H1 (cell line): Measurements from ENCODE around the gene CELSR3. TPM values are rescaled to one million over a fixed set of nuclear protein-coding genes. Genes with fewer than 3 reads are reported as not detected.

Experiments
- CTCF ChIA-PET: fragments of 300-600 bp; sonication (Branson Sonifier 250); formaldehyde crosslinking; loops from one replicate; lab custom pipeline; 2021; ENCODE audit not compliant: partially characterized antibody; lab: Charles Lee
- POLR2A ChIA-PET: fragments of 300-600 bp; sonication (Branson Sonifier 250); formaldehyde crosslinking; loops from one replicate; lab custom pipeline; 2021; ENCODE audit warnings: inconsistent platforms; ENCODE audit not compliant: partially characterized antibody; lab: Charles Lee
- DNase-seq, 2 experiments: peaks; one replicate each; pipeline versions ENCODE4 v3.0.0 to v3.0.0-alpha.2; 2010 to 2022; ENCODE audit warnings: low spot score in 2 of 2, low read depth in 1 of 2, mixed read lengths in 1 of 2
- FAIRE-seq: peaks from 2 replicates; lab custom pipeline; 2011; peaks lifted over from hg19 to GRCh38; lab: Jason Lieb, UNC
- H2AFZ ChIP-seq: 2 replicates; pipeline ENCODE4 v1.8.1; 2012; ENCODE audit warnings: low read length, inconsistent platforms
- H2AK5ac ChIP-seq: 2 replicates; pipeline ENCODE4 v1.6.1; 2013; ENCODE audit warnings: low read depth, low read length
- H2BK120ac ChIP-seq: replicated peaks from 2 replicates; pipeline ENCODE3; 2013; ENCODE audit warnings: low read depth, low read length, inconsistent platforms
- H2BK12ac ChIP-seq: 2 replicates; pipeline ENCODE4 v1.6.1; 2013; ENCODE audit warnings: low read depth, low read length
- H2BK15ac ChIP-seq: 2 replicates; pipeline ENCODE4 v1.6.1; 2013; ENCODE audit warnings: low read length
- H2BK20ac ChIP-seq: 2 replicates; pipeline ENCODE4 v1.6.1; 2013; ENCODE audit warnings: low read length
- H2BK5ac ChIP-seq: 2 replicates; pipeline ENCODE4 v1.6.1; 2013; ENCODE audit warnings: low read depth, low read length
- H3K14ac ChIP-seq: 2 replicates; pipeline ENCODE4 v1.6.1; 2013; ENCODE audit warnings: inconsistent platforms; ENCODE audit not compliant: insufficient read length
- H3K18ac ChIP-seq: 2 replicates; pipeline ENCODE4 v1.6.1; 2013; ENCODE audit warnings: low read length; ENCODE audit errors: extremely low read depth
- H3K23ac ChIP-seq: 2 replicates; pipeline ENCODE4 v1.6.1; 2013; ENCODE audit warnings: inconsistent platforms; ENCODE audit not compliant: insufficient read length
- H3K23me2 ChIP-seq: 2 replicates; pipeline ENCODE4 v1.6.1; 2013; ENCODE audit warnings: low read depth, low read length
- H3K27ac ChIP-seq: 2 replicates; pipeline ENCODE4 v1.6.1; 2011; ENCODE audit warnings: low read depth, low read length, inconsistent platforms
- H3K27me3 ChIP-seq, 4 experiments: replicated peaks in 1 of 4; 1 replicate in 1 of 4; 2 replicates in 3 of 4; pipeline versions ENCODE4 v1.6.1 to v1.8.1; 2011 to 2013; ENCODE audit warnings: low read length in 3 of 4, mild to moderate bottlenecking in 3 of 4, inconsistent platforms in 2 of 4, mixed read lengths in 2 of 4, moderate library complexity in 1 of 4; ENCODE audit not compliant: control insufficient read depth in 3 of 4, insufficient read depth in 3 of 4; ENCODE audit errors: extremely low read depth in 1 of 4
- H3K36me3 ChIP-seq, 4 experiments: 2 replicates each; pipeline versions ENCODE4 v1.6.1 to v1.8.1; 2011 to 2013; ENCODE audit warnings: mild to moderate bottlenecking in 4 of 4, low read length in 3 of 4, moderate library complexity in 2 of 4, control low read depth in 1 of 4, inconsistent platforms in 1 of 4; ENCODE audit not compliant: insufficient read depth in 4 of 4, control insufficient read depth in 2 of 4
- H3K4ac ChIP-seq: replicated peaks from 2 replicates; pipeline ENCODE3; 2013; ENCODE audit warnings: low read length, low read depth, mixed read lengths, inconsistent platforms; ENCODE audit not compliant: insufficient read length
- H3K4me1 ChIP-seq, 4 experiments: replicated peaks in 1 of 4; 1 replicate in 1 of 4; 2 replicates in 3 of 4; pipeline versions ENCODE4 v1.6.1 to v1.8.1; 2011 to 2013; ENCODE audit warnings: low read length in 3 of 4, inconsistent platforms in 2 of 4, mixed read lengths in 1 of 4; ENCODE audit not compliant: insufficient read depth in 4 of 4, control insufficient read depth in 3 of 4
- H3K4me2 ChIP-seq, 2 experiments: 2 replicates each; pipeline versions ENCODE4 v1.6.1 to v1.8.1; 2011 to 2013; ENCODE audit warnings: low read depth in 2 of 2, low read length in 2 of 2, control low read depth in 1 of 2, inconsistent platforms in 1 of 2, mild to moderate bottlenecking in 1 of 2; ENCODE audit not compliant: insufficient read depth in 1 of 2
- H3K4me3 ChIP-seq, 4 experiments: fragments of 200-600, 300-600 bp in 1 of 4; sonication (generic), shearing (Covaris generic), sonication (Bioruptor Twin) in 1 of 4; 2 replicates each; pipeline versions ENCODE4 v1.5.1 to v1.8.1; 2011 to 2016; ENCODE audit warnings: low read length in 4 of 4, low read depth in 3 of 4, control low read depth in 2 of 4, inconsistent platforms in 2 of 4, mild to moderate bottlenecking in 2 of 4, mixed read lengths in 1 of 4, moderate library complexity in 1 of 4; ENCODE audit not compliant: insufficient read depth in 2 of 4; ENCODE audit errors: extremely low read depth in 1 of 4
- H3K56ac ChIP-seq: replicated peaks from 2 replicates; pipeline ENCODE3; 2013; ENCODE audit warnings: low read depth, mild to moderate bottlenecking, mixed read lengths, low read length, inconsistent platforms; ENCODE audit not compliant: insufficient read length
- H3K79me1 ChIP-seq: 2 replicates; pipeline ENCODE4 v1.6.1; 2013; ENCODE audit warnings: low read depth, low read length, control low read depth
- H3K79me2 ChIP-seq, 2 experiments: 2 replicates each; pipeline versions ENCODE4 v1.6.1 to v1.8.1; 2012 to 2013; ENCODE audit warnings: low read length in 2 of 2, mild to moderate bottlenecking in 2 of 2, inconsistent platforms in 1 of 2; ENCODE audit not compliant: insufficient read depth in 2 of 2, control insufficient read depth in 1 of 2
- H3K9ac ChIP-seq, 4 experiments: replicated peaks in 1 of 4; 1 replicate in 1 of 4; 2 replicates in 3 of 4; pipeline versions ENCODE4 v1.6.1 to v1.8.1; 2011 to 2013; ENCODE audit warnings: low read depth in 3 of 4, low read length in 3 of 4, control low read depth in 2 of 4, mild to moderate bottlenecking in 2 of 4, moderate library complexity in 2 of 4, inconsistent platforms in 1 of 4; ENCODE audit errors: extremely low read depth in 1 of 4
- H3K9me3 ChIP-seq, 2 experiments: 2 replicates each; pipeline versions ENCODE4 v1.6.1 to v1.8.1; 2012 to 2013; ENCODE audit warnings: mild to moderate bottlenecking in 2 of 2, moderate library complexity in 2 of 2, control low read depth in 1 of 2, inconsistent platforms in 1 of 2, low read depth in 1 of 2, low read length in 1 of 2, mixed read lengths in 1 of 2; ENCODE audit not compliant: insufficient read depth in 2 of 2
- H4K20me1 ChIP-seq, 2 experiments: replicated peaks in 1 of 2; 2 replicates each; pipeline versions ENCODE3 to v1.8.1; 2011 to 2013; ENCODE audit warnings: inconsistent platforms in 2 of 2, low read length in 2 of 2, mild to moderate bottlenecking in 1 of 2; ENCODE audit not compliant: insufficient read depth in 2 of 2, control insufficient read depth in 1 of 2
- H4K5ac ChIP-seq: 2 replicates; pipeline ENCODE4 v1.6.1; 2013; ENCODE audit warnings: low read length, low read depth, mixed read lengths, inconsistent platforms; ENCODE audit not compliant: insufficient read length
- H4K8ac ChIP-seq: 2 replicates; pipeline ENCODE4 v1.8.0; 2013; ENCODE audit warnings: mild to moderate bottlenecking, moderate library complexity, low read length, inconsistent platforms; ENCODE audit not compliant: insufficient read depth; ENCODE audit errors: extremely low read depth
- H4K91ac ChIP-seq: replicated peaks from 2 replicates; pipeline ENCODE3; 2013; ENCODE audit warnings: low read length, mixed read lengths, inconsistent platforms; ENCODE audit not compliant: insufficient read length
- CBX8 ChIP-seq: fragments of 300-800, 300-1000 bp; sonication (generic); IDR thresholded peaks from 2 replicates; pipeline ENCODE4 v1.7.1; 2016; ENCODE audit warnings: low read depth, low read length, borderline replicate concordance
- EP300 ChIP-seq, 2 experiments: IDR thresholded peaks; 1 replicate in 1 of 2; 2 replicates in 1 of 2; pipeline ENCODE4 v1.6.1; 2011 to 2012; ENCODE audit warnings: low read depth in 2 of 2, low read length in 2 of 2, mild to moderate bottlenecking in 2 of 2, borderline replicate concordance in 1 of 2, inconsistent platforms in 1 of 2, moderate library complexity in 1 of 2
- EZH2 ChIP-seq: fragments of 200-600 bp; sonication (generic); IDR thresholded peaks from 2 replicates; pipeline ENCODE4 v1.7.1; 2012; ENCODE audit warnings: low read depth, mild to moderate bottlenecking, moderate library complexity, low read length, inconsistent platforms; ENCODE audit not compliant: severe bottlenecking
- POLR2A ChIP-seq, 2 experiments: IDR thresholded peaks; 1 replicate in 1 of 2; 2 replicates in 1 of 2; pipeline ENCODE4 v1.6.1; 2011; ENCODE audit warnings: low read depth in 2 of 2, low read length in 2 of 2, mild to moderate bottlenecking in 2 of 2; ENCODE audit errors: control extremely low read depth in 1 of 2
- POLR2AphosphoS5 ChIP-seq: IDR thresholded peaks from 2 replicates; pipeline ENCODE4 v1.6.1; 2011; ENCODE audit warnings: low read depth, low read length
- SIN3A ChIP-seq, 2 experiments: IDR thresholded peaks in 1 of 2; conservative IDR thresholded peaks in 1 of 2; 2 replicates each; pipeline ENCODE4 v1.6.1; 2011 to 2012; ENCODE audit warnings: low read length in 2 of 2, improper control_type of control experiment in 1 of 2, low read depth in 1 of 2, mild to moderate bottlenecking in 1 of 2
- SIRT6 ChIP-seq: IDR thresholded peaks from one replicate; pipeline ENCODE4 v1.7.1; 2012; ENCODE audit warnings: low read length, inconsistent platforms
- WGBS, 2 experiments: shearing (Covaris generic) in 1 of 2; methylation state at CpG; one replicate each; pipeline versions ENCODE4 v1.1.6 to v1.1.7; 2013 to 2015; ENCODE audit warnings: low lambda C conversion rate in 2 of 2, mixed read lengths in 2 of 2, inconsistent platforms in 1 of 2, low coverage in 1 of 2, missing lambda C conversion rate in 1 of 2; ENCODE audit not compliant: insufficient replicate concordance in 2 of 2, insufficient coverage in 1 of 2, insufficient read length in 1 of 2; ENCODE audit errors: extremely low coverage in 1 of 2, missing lambda C conversion rate in 1 of 2; 5-methylcytosine and 5-hydroxymethylcytosine counted together
- polyA plus RNA-seq, 7 experiments: library from polyadenylated mRNA; depleted of rRNA in 3 of 7; stranded (reverse) in 5 of 7; unstranded in 2 of 7; fragments of >200 nt in 5 of 7; fragments of 200-250 nt in 2 of 7; gene quantifications; 1 replicate in 5 of 7; 2 replicates in 1 of 7; 4 replicates in 1 of 7; pipeline versions ENCODE4 v1.2.1 to v1.2.3, GENCODE V29; 2011 to 2013; ENCODE audit warnings: missing spikeins in 2 of 7, mixed read lengths in 2 of 7
- total RNA-seq: library from RNA; stranded (reverse); fragmentation: NEBNext Ultra II Directional; extraction: Animal tissue kit (Norgen Biotek cat#: 25700); gene quantifications from 2 replicates; pipeline ENCODE4 v1.2.1, GENCODE V29; 2021
- TF ChIP-seq, protein P1 (sequence below): IDR thresholded peaks from 2 replicates; pipeline ENCODE4 v1.6.1; 2011; ENCODE audit warnings: low read length, improper control_type of control experiment

The CELSR3 gene
- total and polyA plus RNA-seq, 2 of the 8 experiments (the other 6 are each of a cell fraction or from before 2014, with no cell fraction given), result 11.6 to 29.5 TPM

GRCh38 chr3:48652923-48653715 lies 9.6 kb downstream of the CELSR3 start:
- POLR2A ChIA-PET, result interaction anchor here (0.9 to 10.5 kb wide), 9 partner anchors 8 to 71 kb away, joined by 3 to 111 read pairs (median 5); partner anchors contain the start of genes CELSR3, IP6K2, SLC26A6 and UQCRC1
- Histone ChIP-seq H4K20me1 (peaks cover 0 to 24% of the 10 kb centered on the region in 2 experiments), H3K36me3 (peaks cover 0 to 17% (median 5%) of the 10 kb centered on the region in 4 experiments; a peak in 5 of 8 replicates), H3K23ac (no peak overlapping the region), H2BK5ac (no peak overlapping the region), H3K4me1 (peaks cover 0 to 16% (median 15%) of the 10 kb centered on the region in 4 experiments; a peak in 6 of 7 replicates), H3K79me1 (no peaks in the 10 kb centered on the region; the same call in 1 of the 2 replicates), H4K5ac (no peak overlapping the region), H3K4me2 (no peak overlapping the region), H3K9me3 (no peaks in the 10 kb centered on the region), H2AK5ac (no peak overlapping the region), H3K27ac (no peak overlapping the region), H3K79me2 (no peaks in the 10 kb centered on the region), H3K23me2 (peaks cover 11% of the 10 kb centered on the region; the same call in 1 of the 2 replicates), H3K27me3 (peaks cover 0 to 5% (median 3%) of the 10 kb centered on the region in 4 experiments; a peak in 3 of 7 replicates), H3K4ac (no peak overlapping the region), H2BK120ac (no peak overlapping the region), H4K8ac (no peak overlapping the region), H3K56ac (no peak overlapping the region), H2BK20ac (no peak overlapping the region), H2BK15ac (no peak overlapping the region), H3K4me3 (no peak overlapping the region), H3K14ac (no peak overlapping the region), H4K91ac (no peak overlapping the region), H3K18ac (no peak overlapping the region), H2BK12ac (no peak overlapping the region), H2AFZ (no peak overlapping the region), H3K9ac (no peak overlapping the region)
- no peak for FAIRE-seq
- no peak for DNase-seq
- TF ChIP-seq EP300 (IDR thresholded peaks at IDR 0.05; ENCODE audit: borderline replicate concordance in 1 of 2, low read depth in 2 of 2, low read length in 2 of 2) (no peak), POLR2AphosphoS5 (no peak), EZH2 (no peak), SIRT6 (no peak), CBX8 (no peak), POLR2A (IDR thresholded peaks at IDR 0.05; ENCODE audit: control extremely low read depth in 1 of 2, low read depth in 2 of 2, low read length in 2 of 2) (no peak), SIN3A (conservative IDR thresholded peaks at IDR 0.05 in 1 of 2, IDR thresholded peaks at IDR 0.05 in 1 of 2; ENCODE audit: low read depth in 1 of 2, low read length in 2 of 2) (no peak)
- TF ChIP-seq, protein P1, sequence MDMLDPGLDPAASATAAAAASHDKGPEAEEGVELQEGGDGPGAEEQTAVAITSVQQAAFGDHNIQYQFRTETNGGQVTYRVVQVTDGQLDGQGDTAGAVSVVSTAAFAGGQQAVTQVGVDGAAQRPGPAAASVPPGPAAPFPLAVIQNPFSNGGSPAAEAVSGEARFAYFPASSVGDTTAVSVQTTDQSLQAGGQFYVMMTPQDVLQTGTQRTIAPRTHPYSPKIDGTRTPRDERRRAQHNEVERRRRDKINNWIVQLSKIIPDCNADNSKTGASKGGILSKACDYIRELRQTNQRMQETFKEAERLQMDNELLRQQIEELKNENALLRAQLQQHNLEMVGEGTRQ, result no peak
- WGBS, 2 experiments, result 91% methylated on average over 15 of the region's 15 CpGs; no CpG with 5 or more reads in 1 of the 2 experiments
- CTCF ChIA-PET, result interaction anchor here (1.1 to 2.6 kb wide), 5 partner anchors 10 to 31 kb away, joined by 4 to 11 read pairs (median 4); partner anchors contain the start of genes CELSR3 and SLC26A6
